GM12864 (cell line): Measurements from ENCODE around the gene TMEM72.

Experiments used
- DNase-seq: peaks from one replicate; pipeline ENCODE4 v3.0.0-alpha.2; 2011; ENCODE audit warnings: low read depth
- H3K4me3 ChIP-seq: 2 replicates; pipeline ENCODE4 v1.5.1; 2011; ENCODE audit warnings: mild to moderate bottlenecking, low read depth, low read length, control low read depth
- CTCF ChIP-seq: IDR thresholded peaks from 2 replicates; pipeline ENCODE4 v1.5.1; 2011; ENCODE audit warnings: low read depth, mild to moderate bottlenecking, moderate library complexity, low read length, control low read depth, inconsistent platforms; ENCODE audit errors: missing control alignments

TMEM72 gene

GRCh38 chr10:44908066-44908749 lies 2.9 kb upstream of the TMEM72 start:
- no peak for TF ChIP-seq CTCF
- no peak for DNase-seq
- no peak overlapping the region for H3K4me3 ChIP-seq

DNA sequence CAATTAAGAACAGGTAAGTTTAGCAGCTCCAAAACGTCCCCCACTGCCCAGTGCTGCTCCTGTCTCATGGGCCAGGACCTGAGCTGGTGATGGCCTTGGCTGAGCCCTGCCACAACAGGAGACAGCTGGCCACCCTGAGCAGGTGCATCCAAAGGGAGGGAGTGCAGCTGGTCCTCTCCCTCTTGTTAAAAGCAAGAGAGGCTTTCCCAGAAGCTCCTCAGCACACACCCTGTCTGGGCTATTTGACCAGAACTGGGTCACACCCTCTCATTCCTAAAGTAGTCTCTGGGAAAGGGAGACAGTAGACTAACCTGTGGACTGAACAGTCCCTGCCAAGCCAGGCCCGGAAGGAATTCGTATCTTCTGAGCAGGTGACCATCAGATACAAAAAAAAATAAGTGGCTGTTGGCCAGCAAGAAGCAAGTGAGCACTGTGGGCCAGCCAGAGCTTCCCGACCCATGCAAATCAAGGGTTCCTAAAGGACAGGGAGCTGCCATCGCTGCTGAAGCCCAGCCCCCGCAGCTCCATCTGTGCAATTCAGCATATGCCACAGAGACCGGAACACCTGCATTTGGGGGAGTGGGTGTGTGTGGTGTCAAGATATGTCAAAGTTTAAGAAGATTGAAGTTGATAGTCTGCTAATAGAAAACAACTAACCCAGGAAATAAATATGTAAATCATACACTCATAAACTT lies 2.1 kb upstream of the TMEM72 start:
- TF ChIP-seq CTCF: no peak
- no peak for DNase-seq
- H3K4me3 ChIP-seq: no peak overlapping the region

DNA sequence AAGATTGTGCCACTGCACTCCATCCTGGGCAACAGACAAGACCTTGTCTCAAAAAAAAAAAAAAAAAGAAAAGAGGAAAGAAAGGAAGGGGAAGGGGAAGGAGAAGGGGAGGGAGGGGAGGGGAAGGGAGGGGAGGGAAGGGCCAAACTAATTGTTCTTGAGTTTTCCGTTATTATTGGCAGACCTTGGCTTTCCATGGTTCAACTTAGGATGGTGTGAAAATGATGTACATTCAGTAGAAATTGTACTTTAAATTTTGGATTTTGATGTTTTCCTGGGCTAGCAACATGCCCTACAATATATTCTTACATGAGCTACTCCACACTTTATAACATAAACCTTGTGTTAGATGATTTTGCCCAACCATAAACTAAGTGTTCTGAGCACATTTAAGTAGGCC lies 1.2 kb upstream of the TMEM72 start:
- no peak for DNase-seq
- no peak overlapping the region for H3K4me3 ChIP-seq
- no peak for TF ChIP-seq CTCF

GRCh38 chr10:44910602-44911001 lies 535 bp upstream of the TMEM72 start:
- DNase-seq: no peak
- no peak for TF ChIP-seq CTCF
- no peak overlapping the region for H3K4me3 ChIP-seq

GRCh38 chr10:44911951-44912350 lies 814 bp downstream of the TMEM72 start:
- DNase-seq: no peak

GRCh38 chr10:44913350-44914081 lies 2.4 kb downstream of the TMEM72 start:
- DNase-seq: no peak
- H3K4me3 ChIP-seq: no peak overlapping the region
- TF ChIP-seq CTCF: no peak

More at GRCh38 chr10:44911951-44912350, 814 bp downstream of the TMEM72 start:
- no peak overlapping the region for H3K4me3 ChIP-seq
- no peak for TF ChIP-seq CTCF
